ENCODE results near the gene CARF. TPM values are rescaled to one million over a fixed set of nuclear protein-coding genes. Genes with fewer than 3 reads are reported as not detected.
A peak's percentile ranks its signal among the peaks of the same experiment; 100 is the strongest.
"Not testable (repeated sequence)": the region's sequence is repeated elsewhere in the genome, so short reads cannot be mapped to it uniquely, and the experiment has no call there.

Gene CARF
- total RNA-seq, 1 donor from 2014 or later, result 3.9 TPM

DNA sequence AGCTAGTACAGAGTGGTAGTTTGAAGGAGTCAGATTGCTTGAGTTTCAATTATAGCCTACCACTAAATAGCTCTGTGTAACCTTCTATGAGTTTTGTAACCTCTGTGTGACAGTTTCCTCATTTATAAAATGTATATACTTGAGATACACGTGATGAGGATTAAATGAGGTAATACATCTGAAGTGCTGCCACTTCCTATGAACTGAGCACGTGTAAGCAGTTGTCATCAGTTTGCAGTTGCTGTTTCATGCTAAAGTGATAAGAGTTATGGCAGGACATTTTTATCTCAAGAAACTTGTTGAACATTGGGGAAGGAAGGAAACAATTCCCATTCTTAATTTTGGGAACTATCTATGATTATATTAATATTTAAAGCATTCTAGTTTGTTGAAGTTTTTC is 38.5 kb downstream of the CARF start:
- no peak overlapping the region for H3K4me3 Mint-ChIP-seq
- H3K4me1 Mint-ChIP-seq, result no peaks in the 10 kb centered on the region
- peaks cover 19% of the 10 kb centered on the region for H3K36me3 Mint-ChIP-seq (ENCODE audit: low read depth)
- intact Hi-C loops (cut with micrococcal nuclease), result no loop called here
- peaks cover 4% of the 10 kb centered on the region for H3K9me3 Mint-ChIP-seq
- H3K27ac Mint-ChIP-seq, result no peak overlapping the region
- no peak for DNase-seq
- no peaks in the 10 kb centered on the region for H3K27me3 Mint-ChIP-seq

DNA sequence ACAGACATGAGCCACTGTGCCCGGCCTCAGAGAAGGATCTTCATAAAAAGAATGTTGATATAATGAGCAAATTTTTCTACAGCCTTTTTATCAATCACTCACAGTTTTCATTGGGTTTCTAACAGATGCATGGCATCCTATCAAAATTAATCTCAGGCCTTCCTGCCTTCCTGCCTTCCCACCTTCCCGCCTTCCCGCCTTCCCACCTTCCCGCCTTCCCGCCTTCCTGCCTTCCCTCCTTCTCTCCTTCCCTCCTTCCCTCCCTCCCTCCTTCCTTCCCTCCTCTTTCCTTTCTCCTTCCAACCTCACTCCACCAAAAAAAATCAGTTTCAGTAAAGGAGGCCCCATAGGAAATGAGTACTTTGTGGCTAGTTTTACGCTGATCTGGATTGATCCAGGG is 48.4 kb downstream of the CARF start:
- intact Hi-C loops (cut with micrococcal nuclease), result no loop called here
- H3K4me1 Mint-ChIP-seq, result peaks cover 3% of the 10 kb centered on the region
- H3K4me3 Mint-ChIP-seq, result no peak overlapping the region

DNA sequence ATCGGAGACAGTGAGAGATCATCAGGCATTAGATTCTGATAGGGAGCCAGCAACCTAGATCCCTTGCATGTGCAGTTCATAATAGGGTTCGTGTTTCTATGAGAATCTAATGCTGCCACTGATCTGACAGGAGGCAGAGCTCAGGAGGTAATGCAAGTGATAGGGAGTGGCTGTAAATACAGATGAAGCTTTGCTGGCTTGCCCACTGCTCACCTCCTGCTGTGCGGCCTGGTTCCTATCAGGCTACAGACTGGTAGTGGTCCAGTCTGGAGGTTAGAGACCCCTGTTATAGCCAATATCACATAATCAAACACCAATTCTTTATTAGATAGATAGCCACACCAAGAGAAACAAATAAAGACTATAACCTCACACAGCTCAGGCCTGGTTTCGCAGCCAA is 51.6 kb downstream of the CARF start:
- Mint-ChIP-seq H3K9me3 (no peaks in the 10 kb centered on the region), H3K4me1 (peaks cover 6% of the 10 kb centered on the region), H3K36me3 (ENCODE audit: low read depth) (peaks cover 5% of the 10 kb centered on the region)

More for the DNA sequence above, 48.4 kb downstream of the CARF start:
- no peaks in the 10 kb centered on the region for H3K9me3 Mint-ChIP-seq
- H3K27ac Mint-ChIP-seq, result no peak overlapping the region
- peaks cover 9% of the 10 kb centered on the region for H3K36me3 Mint-ChIP-seq (ENCODE audit: low read depth)
- H3K27me3 Mint-ChIP-seq, result no peaks in the 10 kb centered on the region
- no peak for DNase-seq

DNA sequence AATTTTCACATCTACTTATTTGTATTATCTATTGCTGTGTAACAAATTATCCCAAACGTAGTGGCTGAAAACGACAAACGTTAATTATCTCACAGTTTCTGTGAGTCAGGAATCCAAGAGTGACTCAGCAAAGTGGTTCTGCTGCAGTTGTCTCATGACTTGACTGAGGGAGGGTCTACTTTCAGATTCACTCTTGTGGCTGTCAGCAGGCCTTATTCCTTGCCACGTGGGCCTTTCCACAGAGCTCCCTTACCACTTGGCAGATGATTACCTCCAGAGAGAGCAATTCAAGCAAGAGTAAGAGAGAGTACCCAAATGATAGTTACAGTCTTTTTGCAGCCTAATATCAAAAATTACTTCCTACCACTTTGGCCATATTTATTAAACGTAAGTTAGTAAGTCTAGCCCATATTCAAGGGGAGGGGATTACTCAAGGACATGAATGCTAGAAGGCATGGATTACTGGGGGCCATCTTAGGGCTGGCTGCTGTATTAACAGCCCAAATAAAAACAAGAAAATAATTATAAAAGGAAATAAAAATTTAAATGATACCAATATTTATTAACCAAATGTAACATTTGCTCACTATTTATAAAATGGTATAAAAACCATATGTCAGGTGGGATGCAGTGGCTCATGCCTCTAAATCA is 53.9 kb downstream of the CARF start:
- DNase-seq, result peak; percentile 73
- H3K27ac Mint-ChIP-seq, result no peak overlapping the region
- no peaks in the 10 kb centered on the region for H3K27me3 Mint-ChIP-seq
- H3K36me3 Mint-ChIP-seq (ENCODE audit: low read depth), result peaks cover 3% of the 10 kb centered on the region
- no peaks in the 10 kb centered on the region for H3K9me3 Mint-ChIP-seq
- intact Hi-C loops (cut with micrococcal nuclease), result no loop called here
- H3K4me3 Mint-ChIP-seq, result no peak overlapping the region
- peaks cover 6% of the 10 kb centered on the region for H3K4me1 Mint-ChIP-seq

More for the DNA sequence above, 51.6 kb downstream of the CARF start:
- H3K4me3 Mint-ChIP-seq, result no peak overlapping the region
- H3K27ac Mint-ChIP-seq, result no peak overlapping the region
- intact Hi-C loops (cut with micrococcal nuclease), result no loop called here
- H3K27me3 Mint-ChIP-seq, result no peaks in the 10 kb centered on the region
- no peak for DNase-seq

DNA sequence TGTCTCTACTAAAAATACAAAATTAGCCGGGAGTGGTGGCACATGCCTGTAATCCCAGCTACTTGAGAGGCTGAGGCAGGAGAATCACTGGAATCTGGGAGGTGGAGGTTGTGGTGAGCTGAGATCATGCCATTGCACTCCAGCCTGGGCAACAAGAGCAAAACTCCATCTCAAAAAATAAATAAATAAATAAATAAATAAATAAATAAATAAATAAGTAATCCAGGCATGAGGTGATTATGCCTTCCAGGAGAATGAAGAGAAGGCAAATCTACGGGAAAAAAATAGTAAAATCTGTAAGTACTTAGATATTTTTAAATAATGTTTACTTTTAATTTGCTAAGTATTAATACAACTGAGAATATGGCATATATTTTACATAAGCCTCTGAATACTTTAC is 57.3 kb downstream of the CARF start:
- H3K4me1 Mint-ChIP-seq; H3K4me3 Mint-ChIP-seq; H3K27ac Mint-ChIP-seq; intact Hi-C loops (cut with micrococcal nuclease); H3K27me3 Mint-ChIP-seq; DNase-seq; H3K9me3 Mint-ChIP-seq; H3K36me3 Mint-ChIP-seq (ENCODE audit: low read depth): not testable (repeated sequence)

DNA sequence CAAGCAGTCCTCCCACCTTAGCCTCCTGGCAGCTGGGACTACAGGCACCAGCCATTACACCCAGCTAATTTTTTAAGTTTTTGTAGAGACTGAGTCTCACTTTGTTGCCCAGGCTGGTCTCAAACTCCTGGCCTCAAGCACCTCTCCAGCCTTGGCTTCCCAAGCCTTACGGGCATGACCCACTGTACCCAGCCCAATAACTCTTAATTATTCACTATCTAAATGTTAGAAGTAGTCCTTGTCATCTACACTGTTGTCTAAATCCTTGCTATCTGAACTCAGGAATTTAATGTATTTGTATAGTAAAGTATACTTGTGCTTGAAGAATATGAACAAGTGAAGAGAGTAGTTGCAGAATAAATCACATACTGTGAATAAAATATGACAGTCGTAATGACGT is 64.7 kb downstream of the CARF start:
- H3K4me3 Mint-ChIP-seq, result no peak overlapping the region
- DNase-seq, result no peak
- no peaks in the 10 kb centered on the region for H3K27me3 Mint-ChIP-seq
- H3K27ac Mint-ChIP-seq, result no peak overlapping the region
- intact Hi-C loops (cut with micrococcal nuclease), result no loop called here
- peaks cover 1% of the 10 kb centered on the region for H3K36me3 Mint-ChIP-seq (ENCODE audit: low read depth)
- no peaks in the 10 kb centered on the region for H3K9me3 Mint-ChIP-seq
- H3K4me1 Mint-ChIP-seq, result no peaks in the 10 kb centered on the region

DNA sequence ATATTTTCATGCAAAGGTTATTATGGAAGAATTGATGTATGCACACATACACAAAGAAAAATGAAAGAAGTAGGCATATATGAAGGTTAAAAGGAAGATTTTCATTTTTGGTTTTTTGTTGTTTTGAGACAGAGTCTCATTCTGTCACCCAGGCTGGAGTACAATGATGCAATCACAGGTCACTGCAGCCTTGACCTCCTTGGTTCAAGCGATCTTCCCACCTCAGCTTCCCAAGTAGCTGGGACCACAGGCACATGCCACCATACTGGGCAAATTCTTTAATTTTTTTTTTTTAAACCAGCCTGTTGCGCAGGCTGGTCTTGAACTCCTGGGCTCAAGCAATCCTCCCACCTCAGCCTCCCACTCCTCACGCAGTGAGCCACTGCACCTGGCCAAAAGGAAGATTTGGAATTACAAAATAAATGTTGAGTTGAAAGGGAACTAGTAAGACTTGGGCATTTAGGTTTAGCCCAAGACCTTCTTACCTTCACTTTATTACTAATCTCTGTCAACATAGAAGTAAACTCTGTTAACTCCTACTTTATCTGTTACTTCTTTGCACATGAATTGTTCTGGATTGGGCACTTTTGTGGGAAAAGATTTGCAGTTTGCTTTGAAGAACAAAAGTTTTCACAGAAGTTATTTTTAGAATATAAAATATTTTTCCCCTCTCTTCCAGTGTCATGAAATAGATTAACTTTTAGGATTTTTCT is 70.9 kb downstream of the CARF start:
- H3K27me3 Mint-ChIP-seq, result no peaks in the 10 kb centered on the region
- H3K27ac Mint-ChIP-seq, result no peak overlapping the region
- H3K36me3 Mint-ChIP-seq (ENCODE audit: low read depth), result peaks cover 3% of the 10 kb centered on the region
- no peaks in the 10 kb centered on the region for H3K9me3 Mint-ChIP-seq
- intact Hi-C loops (cut with micrococcal nuclease), result no loop called here
- no peak for DNase-seq
- H3K4me3 Mint-ChIP-seq, result no peak overlapping the region
- H3K4me1 Mint-ChIP-seq, result no peaks in the 10 kb centered on the region

DNA sequence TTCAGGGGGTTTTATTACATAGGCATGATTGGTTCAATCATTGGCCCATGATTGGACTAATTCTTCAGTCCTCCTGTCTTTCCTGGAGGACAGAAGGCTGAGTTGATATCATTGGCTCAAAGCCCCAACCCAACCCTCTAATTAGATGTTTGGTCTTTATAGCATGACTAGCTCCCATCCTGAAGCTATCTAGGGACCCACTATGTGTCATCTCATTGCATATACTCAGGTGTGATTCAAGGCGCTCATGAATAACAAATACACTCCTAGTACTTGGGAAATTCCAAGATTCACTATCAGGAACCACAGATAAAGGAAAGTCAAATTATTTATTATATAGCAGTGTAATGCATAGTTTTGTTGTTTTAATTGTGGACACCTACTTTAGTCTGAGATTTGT is 77.7 kb downstream of the CARF start:
- no peak for DNase-seq
- Mint-ChIP-seq H3K36me3 (ENCODE audit: low read depth) (no peaks in the 10 kb centered on the region), H3K4me1 (no peaks in the 10 kb centered on the region), H3K9me3 (no peaks in the 10 kb centered on the region), H3K27me3 (no peaks in the 10 kb centered on the region), H3K27ac (no peak overlapping the region), H3K4me3 (no peak overlapping the region)
- intact Hi-C loops (cut with micrococcal nuclease), result no loop called here

DNA sequence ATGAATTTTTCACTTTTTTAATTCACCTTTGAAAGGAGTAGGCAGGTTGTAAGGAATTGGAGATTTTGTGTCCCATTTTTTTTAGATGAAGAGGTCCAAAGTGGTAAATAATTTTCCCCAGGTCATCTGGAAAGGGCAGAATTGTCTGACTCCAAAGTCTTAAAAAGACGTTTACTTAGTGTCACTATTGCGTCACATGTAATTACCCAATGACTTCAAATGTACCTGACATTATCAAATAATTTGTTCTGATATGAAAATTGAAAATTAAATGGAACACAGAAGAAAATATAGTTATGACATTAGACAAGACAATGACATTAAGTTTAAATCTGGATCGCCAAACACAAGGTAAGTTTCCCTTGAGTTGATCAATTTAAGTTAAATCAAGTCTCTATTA is 78.4 kb downstream of the CARF start:
- Mint-ChIP-seq H3K4me1 (no peaks in the 10 kb centered on the region), H3K9me3 (no peaks in the 10 kb centered on the region), H3K4me3 (no peak overlapping the region), H3K27ac (no peak overlapping the region), H3K27me3 (no peaks in the 10 kb centered on the region), H3K36me3 (ENCODE audit: low read depth) (no peaks in the 10 kb centered on the region)
- DNase-seq, result no peak
- intact Hi-C loops (cut with micrococcal nuclease), result no loop called here

DNA sequence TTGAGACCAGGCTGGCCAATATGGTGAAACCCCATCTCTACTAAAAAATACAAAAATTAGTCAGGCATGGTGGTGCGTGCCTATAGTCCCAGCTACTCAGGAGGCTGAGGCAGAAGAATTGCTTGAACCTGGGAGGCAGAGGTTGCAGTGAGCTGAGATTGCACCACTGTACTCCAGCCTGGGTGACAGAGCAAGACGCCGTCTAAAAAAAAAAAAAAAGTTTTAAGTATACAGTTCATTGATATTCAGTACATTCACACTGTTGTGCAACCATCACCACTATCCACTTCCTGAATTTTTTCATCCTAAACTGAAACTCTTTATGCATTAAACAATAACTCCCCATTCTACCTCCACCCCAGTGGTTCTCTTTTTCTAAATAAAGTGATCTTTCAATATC is 85.0 kb downstream of the CARF start:
- H3K9me3 Mint-ChIP-seq; DNase-seq; H3K36me3 Mint-ChIP-seq (ENCODE audit: low read depth); H3K4me3 Mint-ChIP-seq; intact Hi-C loops (cut with micrococcal nuclease); H3K4me1 Mint-ChIP-seq; H3K27ac Mint-ChIP-seq; H3K27me3 Mint-ChIP-seq: not testable (repeated sequence)

DNA sequence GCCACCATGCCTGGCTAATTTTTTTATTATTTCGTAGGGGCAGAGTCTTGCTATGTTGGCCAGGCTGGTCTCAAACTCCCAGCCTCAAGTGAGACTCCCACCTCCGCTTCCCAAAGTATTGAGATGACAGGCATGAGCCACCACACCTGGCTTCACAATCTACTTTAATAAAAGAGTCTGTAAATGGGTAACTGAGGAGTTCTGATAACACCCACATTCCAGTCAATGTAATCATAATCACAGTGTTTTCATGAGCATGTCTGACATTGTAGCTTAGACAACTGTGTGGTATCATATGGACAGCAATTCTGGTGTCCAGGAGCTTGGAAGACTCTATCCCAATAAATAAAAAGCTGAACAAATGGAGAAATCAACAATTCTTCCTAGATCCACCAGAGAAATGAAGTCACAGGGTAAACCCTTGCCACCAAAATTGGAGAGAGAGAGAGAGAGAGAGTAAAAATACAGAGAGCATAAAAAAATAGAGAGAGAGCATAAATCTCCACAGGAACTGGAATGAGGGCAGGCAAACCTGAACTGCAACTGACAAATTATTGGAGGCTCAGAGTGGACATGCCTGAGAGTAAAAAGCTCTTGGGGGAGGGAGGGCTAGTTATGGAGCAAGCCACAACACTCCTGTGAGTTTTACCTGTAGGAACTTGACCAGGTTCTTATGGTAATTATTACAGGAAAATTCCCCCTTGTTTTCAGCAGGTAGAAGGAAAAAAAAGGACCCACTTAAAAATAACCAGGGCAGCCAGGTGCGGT is 90.2 kb downstream of the CARF start:
- Mint-ChIP-seq H3K9me3 (no peaks in the 10 kb centered on the region), H3K36me3 (ENCODE audit: low read depth) (no peaks in the 10 kb centered on the region), H3K27ac (no peak overlapping the region), H3K4me3 (no peak overlapping the region), H3K4me1 (no peaks in the 10 kb centered on the region), H3K27me3 (peaks cover 10% of the 10 kb centered on the region)
- no peak for DNase-seq
- intact Hi-C loops (cut with micrococcal nuclease), result no loop called here

DNA sequence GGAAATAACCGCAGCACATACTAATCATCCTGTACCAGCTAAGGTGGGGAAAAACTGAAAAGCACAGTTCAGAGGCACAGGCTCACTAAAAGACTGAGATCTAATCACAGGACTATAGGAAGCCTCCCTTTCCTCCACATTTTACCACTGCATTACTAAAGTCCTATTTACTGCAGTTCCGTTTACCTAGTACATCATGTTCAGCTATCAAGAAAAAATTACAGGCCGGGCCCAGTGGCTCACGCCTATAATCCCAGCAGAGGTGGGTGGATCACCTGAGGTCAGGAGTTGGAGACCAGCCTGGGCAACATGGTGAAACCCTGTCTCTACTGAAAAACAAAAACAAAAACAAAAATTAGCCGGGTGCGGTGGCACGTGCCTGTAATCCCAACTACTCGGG is 91.6 kb downstream of the CARF start:
- DNase-seq, result no peak
- intact Hi-C loops (cut with micrococcal nuclease), result no loop called here
- Mint-ChIP-seq H3K27me3 (peaks cover 11% of the 10 kb centered on the region), H3K4me3 (no peak overlapping the region), H3K9me3 (no peaks in the 10 kb centered on the region), H3K4me1 (no peaks in the 10 kb centered on the region), H3K36me3 (ENCODE audit: low read depth) (no peaks in the 10 kb centered on the region), H3K27ac (no peak overlapping the region)

DNA sequence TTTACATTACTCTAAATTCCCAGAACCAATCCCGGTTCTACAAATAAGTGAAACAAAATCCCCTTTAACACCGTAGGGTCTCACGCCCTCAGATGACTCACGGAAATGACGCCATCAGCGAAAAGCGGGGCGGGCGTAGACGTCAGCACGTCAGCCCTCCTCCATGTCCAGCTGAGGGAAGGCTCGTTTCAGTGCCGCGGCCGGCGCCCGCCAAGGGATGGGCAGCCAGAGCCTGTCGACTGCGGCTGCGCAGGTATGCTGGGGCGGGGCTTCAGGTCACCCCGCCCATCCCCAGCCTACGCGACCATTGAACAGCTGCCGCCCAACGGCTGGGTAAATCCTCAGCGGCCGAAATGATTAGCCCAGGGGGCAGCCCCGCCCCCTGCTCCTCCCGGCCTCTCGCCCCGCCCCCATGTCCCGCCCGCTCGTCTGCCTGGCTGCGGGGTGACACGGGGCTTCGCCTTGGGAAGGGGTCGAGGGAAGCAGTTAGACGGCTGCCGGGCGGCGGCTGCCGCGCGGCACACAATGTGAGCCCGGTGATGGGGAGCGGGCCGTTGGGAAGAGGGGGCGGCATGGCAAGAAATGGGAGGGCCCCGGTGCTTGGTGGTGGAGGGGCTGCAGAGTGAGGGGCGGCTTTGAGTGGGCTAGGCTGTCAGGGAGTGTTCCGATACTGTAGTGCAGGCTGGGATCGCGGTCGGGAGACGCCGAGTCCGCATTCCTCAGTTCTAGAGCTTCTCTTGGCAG is 102.6 kb downstream of the CARF start, which contains the start of gene NBEAL1:
NBEAL1 (plus strand) TSS at position 420 of the 744 bp plus-strand sequence. CDS start 1,510 bp downstream, outside the sequence.
- intact Hi-C loops (cut with micrococcal nuclease), result loop anchor here (1.0 to 2.0 kb wide), 4 partner anchors 103 to 380 kb away; partner anchors contain the start of genes FAM117B, ICA1L and WDR12
- Mint-ChIP-seq H3K27me3 (peaks cover 15% of the 10 kb centered on the region), H3K9me3 (no peaks in the 10 kb centered on the region), H3K27ac (peak within 1 kb of the TSS; percentile 77), H3K4me3 (peak within 1 kb of the TSS; percentile 98), H3K36me3 (ENCODE audit: low read depth) (peaks cover 2% of the 10 kb centered on the region), H3K4me1 (peaks cover 31% of the 10 kb centered on the region)
- DNase-seq, result peak; percentile 99

Data from activated CD4-positive, alpha-beta T cell treated with anti-CD3 and anti-CD28 coated beads, Interleukin-2, amount 10 ng/mL, durations not matched to agents 24 days and 14 days (primary cell).